Progenitor cell of endocrine pancreas (in vitro differentiated cells): ENCODE data around the gene SELENOH. TPM values are rescaled to one million over a fixed set of nuclear protein-coding genes. Genes with fewer than 3 reads are reported as not detected.

Source experiments
- DNase-seq: peaks from one replicate; pipeline ENCODE4 v3.0.0; 2021; ENCODE audit warnings: low spot score; ENCODE audit not compliant: unreplicated experiment
- H3K27ac Mint-ChIP-seq: 2 replicates; pipeline ENCODE4 v1.8.0; 2021; ENCODE audit warnings: mild to moderate bottlenecking, moderate library complexity, mixed read lengths
- H3K27me3 Mint-ChIP-seq: 2 replicates; pipeline ENCODE4 v1.8.0; 2021; ENCODE audit warnings: mixed read lengths
- H3K36me3 Mint-ChIP-seq: 2 replicates; pipeline ENCODE4 v1.8.0; 2022; ENCODE audit warnings: mixed read lengths; ENCODE audit not compliant: insufficient read depth
- H3K4me1 Mint-ChIP-seq: 2 replicates; pipeline ENCODE4 v1.8.0; 2021; ENCODE audit warnings: low read depth, mixed read lengths
- H3K4me3 Mint-ChIP-seq: 2 replicates; pipeline ENCODE4 v1.8.0; 2021; ENCODE audit warnings: low read depth, mild to moderate bottlenecking, moderate library complexity, mixed read lengths
- H3K9me3 Mint-ChIP-seq: 2 replicates; pipeline ENCODE4 v1.8.0; 2021; ENCODE audit warnings: low read depth, mixed read lengths
- CTCF ChIP-seq: fragments of 200-600 bp; sonication (generic); IDR thresholded peaks from one replicate; pipeline ENCODE4 v1.5.0; 2021; ENCODE audit warnings: antibody characterized with exemption, mild to moderate bottlenecking; ENCODE audit not compliant: unreplicated experiment
- total RNA-seq: library from RNA; stranded (reverse); gene quantifications from 2 replicates; pipeline ENCODE4 v1.2.1, GENCODE V29; 2021

SELENOH gene
- total RNA-seq, 1 donor from 2014 or later, result 206 TPM

GRCh38 chr11:57751176-57751575 lies 9.9 kb downstream of the SELENOH start:
- DNase-seq, result no peak
- Mint-ChIP-seq H3K4me1 (peaks cover 5% of the 10 kb centered on the region), H3K27ac (no peak overlapping the region), H3K36me3 (peaks cover 4% of the 10 kb centered on the region), H3K9me3 (no peaks in the 10 kb centered on the region), H3K4me3 (no peak overlapping the region), H3K27me3 (no peaks in the 10 kb centered on the region)
- no peak for TF ChIP-seq CTCF

- Mint-ChIP-seq H3K36me3 (peaks cover 4% of the 10 kb centered on the region), H3K9me3 (no peaks in the 10 kb centered on the region), H3K27me3 (no peaks in the 10 kb centered on the region), H3K4me1 (peaks cover 5% of the 10 kb centered on the region), H3K27ac (peak within 1 kb of the TSS; percentile 92), H3K4me3 (no peak within 1 kb of the TSS)
- peak; percentile 70 for TF ChIP-seq CTCF
- DNase-seq, result no peak
Measured at GRCh38 chr11:57751676-57752253, 10.5 kb downstream of the SELENOH start, which contains the start of gene BTBD18. TSS of gene BTBD18 (minus strand) at chr11:57751819. CDS start at chr11:57751188, 631 bp downstream.

- Mint-ChIP-seq H3K4me1 (peaks cover 5% of the 10 kb centered on the region), H3K9me3 (no peaks in the 10 kb centered on the region), H3K36me3 (peaks cover 3% of the 10 kb centered on the region), H3K4me3 (no peak overlapping the region), H3K27ac (no peak overlapping the region), H3K27me3 (no peaks in the 10 kb centered on the region)
- no peak for TF ChIP-seq CTCF
- DNase-seq, result no peak
Measured at GRCh38 chr11:57752954-57753353, 11.7 kb downstream of the SELENOH start.

- TF ChIP-seq CTCF, result no peak
- DNase-seq, result no peak
- H3K27me3 Mint-ChIP-seq, result no peaks in the 10 kb centered on the region
- H3K4me3 Mint-ChIP-seq, result no peak overlapping the region
- no peaks in the 10 kb centered on the region for H3K9me3 Mint-ChIP-seq
- peaks cover 1% of the 10 kb centered on the region for H3K4me1 Mint-ChIP-seq
- no peak overlapping the region for H3K27ac Mint-ChIP-seq
- H3K36me3 Mint-ChIP-seq, result peaks cover 4% of the 10 kb centered on the region
Measured at GRCh38 chr11:57758174-57758573, 16.9 kb downstream of the SELENOH start.

GRCh38 chr11:57761301-57762234 lies 20.3 kb downstream of the SELENOH start, which contains the start of gene CTNND1:
TSS of gene CTNND1 (plus strand) at chr11:57761802. CDS start at chr11:57791479, 29,677 bp downstream.
- Mint-ChIP-seq H3K36me3 (peaks cover 9% of the 10 kb centered on the region), H3K4me1 (peaks cover 25% of the 10 kb centered on the region), H3K4me3 (peak within 1 kb of the TSS; percentile 92), H3K27ac (peak within 1 kb of the TSS; percentile 100), H3K27me3 (no peaks in the 10 kb centered on the region), H3K9me3 (no peaks in the 10 kb centered on the region)
- DNase-seq, result peak; percentile 71
- no peak for TF ChIP-seq CTCF
